ENCODE measurements around the gene ZNF385C. TPM values are rescaled to one million over a fixed set of nuclear protein-coding genes. Genes with fewer than 3 reads are reported as not detected.

Gene ZNF385C
- total and polyA plus RNA-seq, 2 of the 13 experiments (the other 11 are each of a cell fraction or from before 2014, with no cell fraction given): 2.3 to 6.1 TPM

DNA sequence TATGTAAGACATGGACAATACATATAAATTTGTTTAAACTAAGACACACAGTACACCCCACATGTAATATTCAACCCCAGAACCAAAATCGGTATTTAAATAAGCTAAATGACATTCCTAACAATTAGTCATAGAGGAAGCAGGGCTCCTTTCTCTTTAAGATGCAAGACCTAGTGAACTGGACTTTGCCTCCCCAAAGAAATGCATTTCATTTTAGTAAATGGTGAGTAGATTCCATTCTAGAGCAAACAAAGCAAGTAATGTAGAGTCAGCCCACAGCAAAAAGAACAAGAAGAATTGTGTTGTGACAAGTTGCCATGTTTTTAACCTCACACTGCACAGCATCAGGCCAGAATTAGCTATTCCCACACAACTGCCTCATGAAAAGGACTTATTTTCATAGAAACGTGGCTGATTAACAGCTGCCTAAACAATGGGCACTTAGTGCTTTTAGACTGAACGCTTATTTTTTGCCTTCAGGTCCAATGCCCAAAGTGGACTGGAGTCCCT lies 95.4 kb downstream of the ZNF385C start (continued):
- no peak for TF ChIP-seq MTF2 (CRISPR knock-in tag; IDR thresholded peaks at IDR 0.05; ENCODE audit: borderline replicate concordance)
- TF ChIP-seq ZMYM4 (CRISPR knock-in tag; IDR thresholded peaks at IDR 0.05): no peak
- no peak for TF ChIP-seq ZNF672 (CRISPR knock-in tag; IDR thresholded peaks at IDR 0.05)
- no peak for TF ChIP-seq ZNF569 (CRISPR knock-in tag; IDR thresholded peaks at IDR 0.05; ENCODE audit: borderline replicate concordance)
- no peak for TF ChIP-seq KDM5A (IDR thresholded peaks at IDR 0.05; ENCODE audit: borderline replicate concordance, low read length)
- TF ChIP-seq, protein P1, sequence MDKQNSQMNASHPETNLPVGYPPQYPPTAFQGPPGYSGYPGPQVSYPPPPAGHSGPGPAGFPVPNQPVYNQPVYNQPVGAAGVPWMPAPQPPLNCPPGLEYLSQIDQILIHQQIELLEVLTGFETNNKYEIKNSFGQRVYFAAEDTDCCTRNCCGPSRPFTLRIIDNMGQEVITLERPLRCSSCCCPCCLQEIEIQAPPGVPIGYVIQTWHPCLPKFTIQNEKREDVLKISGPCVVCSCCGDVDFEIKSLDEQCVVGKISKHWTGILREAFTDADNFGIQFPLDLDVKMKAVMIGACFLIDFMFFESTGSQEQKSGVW (CRISPR knock-in tag; IDR thresholded peaks at IDR 0.05; ENCODE audit: borderline replicate concordance): no peak
- peak; percentile 32; the same call in 1 of the 2 replicates for TF ChIP-seq THAP11 (CRISPR knock-in tag; IDR thresholded peaks at IDR 0.05)
- TF ChIP-seq, protein P2, sequence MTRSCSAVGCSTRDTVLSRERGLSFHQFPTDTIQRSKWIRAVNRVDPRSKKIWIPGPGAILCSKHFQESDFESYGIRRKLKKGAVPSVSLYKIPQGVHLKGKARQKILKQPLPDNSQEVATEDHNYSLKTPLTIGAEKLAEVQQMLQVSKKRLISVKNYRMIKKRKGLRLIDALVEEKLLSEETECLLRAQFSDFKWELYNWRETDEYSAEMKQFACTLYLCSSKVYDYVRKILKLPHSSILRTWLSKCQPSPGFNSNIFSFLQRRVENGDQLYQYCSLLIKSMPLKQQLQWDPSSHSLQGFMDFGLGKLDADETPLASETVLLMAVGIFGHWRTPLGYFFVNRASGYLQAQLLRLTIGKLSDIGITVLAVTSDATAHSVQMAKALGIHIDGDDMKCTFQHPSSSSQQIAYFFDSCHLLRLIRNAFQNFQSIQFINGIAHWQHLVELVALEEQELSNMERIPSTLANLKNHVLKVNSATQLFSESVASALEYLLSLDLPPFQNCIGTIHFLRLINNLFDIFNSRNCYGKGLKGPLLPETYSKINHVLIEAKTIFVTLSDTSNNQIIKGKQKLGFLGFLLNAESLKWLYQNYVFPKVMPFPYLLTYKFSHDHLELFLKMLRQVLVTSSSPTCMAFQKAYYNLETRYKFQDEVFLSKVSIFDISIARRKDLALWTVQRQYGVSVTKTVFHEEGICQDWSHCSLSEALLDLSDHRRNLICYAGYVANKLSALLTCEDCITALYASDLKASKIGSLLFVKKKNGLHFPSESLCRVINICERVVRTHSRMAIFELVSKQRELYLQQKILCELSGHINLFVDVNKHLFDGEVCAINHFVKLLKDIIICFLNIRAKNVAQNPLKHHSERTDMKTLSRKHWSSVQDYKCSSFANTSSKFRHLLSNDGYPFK (CRISPR knock-in tag; IDR thresholded peaks at IDR 0.05; ENCODE audit: borderline replicate concordance): no peak
- TF ChIP-seq ZKSCAN8 (CRISPR knock-in tag; IDR thresholded peaks at IDR 0.05; ENCODE audit: borderline replicate concordance): 0 out of 2 replicates have a peak, but pooled peaks have one; percentile 32
- no peak for TF ChIP-seq ZNF20 (CRISPR knock-in tag; IDR thresholded peaks at IDR 0.05)
- TF ChIP-seq, protein P3, sequence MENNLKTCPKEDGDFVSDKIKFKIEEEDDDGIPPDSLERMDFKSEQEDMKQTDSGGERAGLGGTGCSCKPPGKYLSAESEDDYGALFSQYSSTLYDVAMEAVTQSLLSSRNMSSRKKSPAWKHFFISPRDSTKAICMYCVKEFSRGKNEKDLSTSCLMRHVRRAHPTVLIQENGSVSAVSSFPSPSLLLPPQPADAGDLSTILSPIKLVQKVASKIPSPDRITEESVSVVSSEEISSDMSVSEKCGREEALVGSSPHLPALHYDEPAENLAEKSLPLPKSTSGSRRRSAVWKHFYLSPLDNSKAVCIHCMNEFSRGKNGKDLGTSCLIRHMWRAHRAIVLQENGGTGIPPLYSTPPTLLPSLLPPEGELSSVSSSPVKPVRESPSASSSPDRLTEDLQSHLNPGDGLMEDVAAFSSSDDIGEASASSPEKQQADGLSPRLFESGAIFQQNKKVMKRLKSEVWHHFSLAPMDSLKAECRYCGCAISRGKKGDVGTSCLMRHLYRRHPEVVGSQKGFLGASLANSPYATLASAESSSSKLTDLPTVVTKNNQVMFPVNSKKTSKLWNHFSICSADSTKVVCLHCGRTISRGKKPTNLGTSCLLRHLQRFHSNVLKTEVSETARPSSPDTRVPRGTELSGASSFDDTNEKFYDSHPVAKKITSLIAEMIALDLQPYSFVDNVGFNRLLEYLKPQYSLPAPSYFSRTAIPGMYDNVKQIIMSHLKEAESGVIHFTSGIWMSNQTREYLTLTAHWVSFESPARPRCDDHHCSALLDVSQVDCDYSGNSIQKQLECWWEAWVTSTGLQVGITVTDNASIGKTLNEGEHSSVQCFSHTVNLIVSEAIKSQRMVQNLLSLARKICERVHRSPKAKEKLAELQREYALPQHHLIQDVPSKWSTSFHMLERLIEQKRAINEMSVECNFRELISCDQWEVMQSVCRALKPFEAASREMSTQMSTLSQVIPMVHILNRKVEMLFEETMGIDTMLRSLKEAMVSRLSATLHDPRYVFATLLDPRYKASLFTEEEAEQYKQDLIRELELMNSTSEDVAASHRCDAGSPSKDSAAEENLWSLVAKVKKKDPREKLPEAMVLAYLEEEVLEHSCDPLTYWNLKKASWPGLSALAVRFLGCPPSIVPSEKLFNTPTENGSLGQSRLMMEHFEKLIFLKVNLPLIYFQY (CRISPR knock-in tag; IDR thresholded peaks at IDR 0.05; ENCODE audit: borderline replicate concordance): no peak
- no peak for TF ChIP-seq ZNF549 (CRISPR knock-in tag; IDR thresholded peaks at IDR 0.05)
- no peak for TF ChIP-seq BCL6 (CRISPR knock-in tag; IDR thresholded peaks at IDR 0.05)
- TF ChIP-seq ZNF7 (CRISPR knock-in tag; IDR thresholded peaks at IDR 0.05): no peak
- TF ChIP-seq NFE2L1 (CRISPR knock-in tag; IDR thresholded peaks at IDR 0.05; ENCODE audit: borderline replicate concordance): no peak
- no peak for TF ChIP-seq FOXC1 (CRISPR knock-in tag; IDR thresholded peaks at IDR 0.05; ENCODE audit: borderline replicate concordance)
- no peak for TF ChIP-seq CHD2 (IDR thresholded peaks at IDR 0.05; ENCODE audit: low read depth, low read length)
- TF ChIP-seq, protein P4, sequence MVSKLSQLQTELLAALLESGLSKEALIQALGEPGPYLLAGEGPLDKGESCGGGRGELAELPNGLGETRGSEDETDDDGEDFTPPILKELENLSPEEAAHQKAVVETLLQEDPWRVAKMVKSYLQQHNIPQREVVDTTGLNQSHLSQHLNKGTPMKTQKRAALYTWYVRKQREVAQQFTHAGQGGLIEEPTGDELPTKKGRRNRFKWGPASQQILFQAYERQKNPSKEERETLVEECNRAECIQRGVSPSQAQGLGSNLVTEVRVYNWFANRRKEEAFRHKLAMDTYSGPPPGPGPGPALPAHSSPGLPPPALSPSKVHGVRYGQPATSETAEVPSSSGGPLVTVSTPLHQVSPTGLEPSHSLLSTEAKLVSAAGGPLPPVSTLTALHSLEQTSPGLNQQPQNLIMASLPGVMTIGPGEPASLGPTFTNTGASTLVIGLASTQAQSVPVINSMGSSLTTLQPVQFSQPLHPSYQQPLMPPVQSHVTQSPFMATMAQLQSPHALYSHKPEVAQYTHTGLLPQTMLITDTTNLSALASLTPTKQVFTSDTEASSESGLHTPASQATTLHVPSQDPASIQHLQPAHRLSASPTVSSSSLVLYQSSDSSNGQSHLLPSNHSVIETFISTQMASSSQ (IDR thresholded peaks at IDR 0.05; ENCODE audit: low read depth): no peak
- TF ChIP-seq, protein P4 (CRISPR knock-in tag; IDR thresholded peaks at IDR 0.05; ENCODE audit: borderline replicate concordance): no peak
